ENCODE measurements around the gene BARHL1. TPM values are rescaled to one million over a fixed set of nuclear protein-coding genes. Genes with fewer than 3 reads are reported as not detected.
A peak's percentile ranks its signal among the peaks of the same experiment; 100 is the strongest.

The BARHL1 gene
- polyA plus RNA-seq, 1 of the 3 experiments (the other 2 are of a cell fraction): not detected

- Histone ChIP-seq H3K79me2 (ENCODE audit: insufficient read depth) (no peaks in the 10 kb centered on the region), H3K9ac (no peak overlapping the region), H2AFZ (ENCODE audit: low read depth) (no peak overlapping the region), H3K27me3 (ENCODE audit: insufficient read depth) (no peaks in the 10 kb centered on the region), H3K9me3 (no peaks in the 10 kb centered on the region), H3K4me3 (ENCODE audit: low read depth in 2 of 2, low read length in 1 of 2) (no peak overlapping the region), H3K4me1 (ENCODE audit: control insufficient read depth in 1 of 2, insufficient read depth in 2 of 2, low read depth in 1 of 2, low read length in 1 of 2) (peaks cover 0 to 49% of the 10 kb centered on the region in 2 experiments; a peak in 1 of 4 replicates), H3K4me2 (no peak overlapping the region), H3K36me3 (replicated peaks in 1 of 2; ENCODE audit: control insufficient read depth in 1 of 2, insufficient read depth in 2 of 2, low read length in 1 of 2) (no peaks in the 10 kb centered on the region), H3F3A (replicated peaks; ENCODE audit: insufficient read depth) (no peaks in the 10 kb centered on the region), H4K20me1 (ENCODE audit: insufficient read depth) (no peaks in the 10 kb centered on the region), H3K9me2 (no peaks in the 10 kb centered on the region), H3K27ac (ENCODE audit: low read depth in 2 of 2, low read length in 1 of 2) (peak overlapping the region in 1 of 2 experiments; percentile 85; a peak in 2 of 4 replicates)
- POLR2A ChIA-PET: no interaction called here
- CTCF ChIA-PET: interaction anchor here (0.6 to 5.2 kb wide), 22 partner anchors 8 to 182 kb away, joined by 3 to 60 read pairs (median 6); no protein-coding TSS in a partner anchor
- TF ChIP-seq REST (IDR thresholded peaks at IDR 0.05; ENCODE audit: low read depth, low read length) (no peak), TAF1 (IDR thresholded peaks at IDR 0.05; ENCODE audit: borderline replicate concordance, low read depth, low read length) (no peak), GABPA (IDR thresholded peaks at IDR 0.05; ENCODE audit: low read depth) (no peak), NRF1 (IDR thresholded peaks at IDR 0.05; ENCODE audit: low read depth, low read length) (no peak), SMC3 (IDR thresholded peaks at IDR 0.05; ENCODE audit: low read depth, low read length) (no peak), TEAD4 (IDR thresholded peaks at IDR 0.05; ENCODE audit: borderline replicate concordance, insufficient read depth) (no peak), RCOR1 (IDR thresholded peaks at IDR 0.05; ENCODE audit: low read length) (no peak), RXRA (IDR thresholded peaks at IDR 0.05; ENCODE audit: borderline replicate concordance, low read depth) (no peak), MXI1 (IDR thresholded peaks at IDR 0.05; ENCODE audit: low read depth, low read length) (no peak), RFX5 (IDR thresholded peaks at IDR 0.05; ENCODE audit: low read length) (no peak), MAX (IDR thresholded peaks at IDR 0.05; ENCODE audit: low read depth) (no peak), EP300 (IDR thresholded peaks at IDR 0.05; ENCODE audit: borderline replicate concordance in 1 of 2, low read depth in 1 of 2, low read length in 1 of 2) (no peak), EZH2phosphoT487 (IDR thresholded peaks at IDR 0.05; ENCODE audit: borderline replicate concordance, low read depth) (no peak)
- TF ChIP-seq, protein P1, sequence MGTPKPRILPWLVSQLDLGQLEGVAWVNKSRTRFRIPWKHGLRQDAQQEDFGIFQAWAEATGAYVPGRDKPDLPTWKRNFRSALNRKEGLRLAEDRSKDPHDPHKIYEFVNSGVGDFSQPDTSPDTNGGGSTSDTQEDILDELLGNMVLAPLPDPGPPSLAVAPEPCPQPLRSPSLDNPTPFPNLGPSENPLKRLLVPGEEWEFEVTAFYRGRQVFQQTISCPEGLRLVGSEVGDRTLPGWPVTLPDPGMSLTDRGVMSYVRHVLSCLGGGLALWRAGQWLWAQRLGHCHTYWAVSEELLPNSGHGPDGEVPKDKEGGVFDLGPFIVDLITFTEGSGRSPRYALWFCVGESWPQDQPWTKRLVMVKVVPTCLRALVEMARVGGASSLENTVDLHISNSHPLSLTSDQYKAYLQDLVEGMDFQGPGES (IDR thresholded peaks at IDR 0.05; ENCODE audit: low read depth, low read length): no peak
- TF ChIP-seq, protein P2, sequence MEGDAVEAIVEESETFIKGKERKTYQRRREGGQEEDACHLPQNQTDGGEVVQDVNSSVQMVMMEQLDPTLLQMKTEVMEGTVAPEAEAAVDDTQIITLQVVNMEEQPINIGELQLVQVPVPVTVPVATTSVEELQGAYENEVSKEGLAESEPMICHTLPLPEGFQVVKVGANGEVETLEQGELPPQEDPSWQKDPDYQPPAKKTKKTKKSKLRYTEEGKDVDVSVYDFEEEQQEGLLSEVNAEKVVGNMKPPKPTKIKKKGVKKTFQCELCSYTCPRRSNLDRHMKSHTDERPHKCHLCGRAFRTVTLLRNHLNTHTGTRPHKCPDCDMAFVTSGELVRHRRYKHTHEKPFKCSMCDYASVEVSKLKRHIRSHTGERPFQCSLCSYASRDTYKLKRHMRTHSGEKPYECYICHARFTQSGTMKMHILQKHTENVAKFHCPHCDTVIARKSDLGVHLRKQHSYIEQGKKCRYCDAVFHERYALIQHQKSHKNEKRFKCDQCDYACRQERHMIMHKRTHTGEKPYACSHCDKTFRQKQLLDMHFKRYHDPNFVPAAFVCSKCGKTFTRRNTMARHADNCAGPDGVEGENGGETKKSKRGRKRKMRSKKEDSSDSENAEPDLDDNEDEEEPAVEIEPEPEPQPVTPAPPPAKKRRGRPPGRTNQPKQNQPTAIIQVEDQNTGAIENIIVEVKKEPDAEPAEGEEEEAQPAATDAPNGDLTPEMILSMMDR (IDR thresholded peaks at IDR 0.05): no peak
- TF ChIP-seq, protein P3, sequence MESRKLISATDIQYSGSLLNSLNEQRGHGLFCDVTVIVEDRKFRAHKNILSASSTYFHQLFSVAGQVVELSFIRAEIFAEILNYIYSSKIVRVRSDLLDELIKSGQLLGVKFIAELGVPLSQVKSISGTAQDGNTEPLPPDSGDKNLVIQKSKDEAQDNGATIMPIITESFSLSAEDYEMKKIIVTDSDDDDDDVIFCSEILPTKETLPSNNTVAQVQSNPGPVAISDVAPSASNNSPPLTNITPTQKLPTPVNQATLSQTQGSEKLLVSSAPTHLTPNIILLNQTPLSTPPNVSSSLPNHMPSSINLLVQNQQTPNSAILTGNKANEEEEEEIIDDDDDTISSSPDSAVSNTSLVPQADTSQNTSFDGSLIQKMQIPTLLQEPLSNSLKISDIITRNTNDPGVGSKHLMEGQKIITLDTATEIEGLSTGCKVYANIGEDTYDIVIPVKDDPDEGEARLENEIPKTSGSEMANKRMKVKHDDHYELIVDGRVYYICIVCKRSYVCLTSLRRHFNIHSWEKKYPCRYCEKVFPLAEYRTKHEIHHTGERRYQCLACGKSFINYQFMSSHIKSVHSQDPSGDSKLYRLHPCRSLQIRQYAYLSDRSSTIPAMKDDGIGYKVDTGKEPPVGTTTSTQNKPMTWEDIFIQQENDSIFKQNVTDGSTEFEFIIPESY (IDR thresholded peaks at IDR 0.05; ENCODE audit: borderline replicate concordance, low read depth): no peak
- no peak for DNase-seq
- 94% methylated on average over 11 of the region's 13 CpGs for WGBS (ENCODE audit: low lambda C conversion rate)
Observed at GRCh38 chr9:132547436-132547835, 35.0 kb upstream of the BARHL1 start.

Data from SK-N-SH (cell line).